HG02970 (cell line): ENCODE measurements around the gene KRTAP5-4.
"Not testable (repeated sequence)": the region's sequence is repeated elsewhere in the genome, so short reads cannot be mapped to it uniquely, and the experiment has no call there.

ENCODE experiments used
- ATAC-seq: cut with Tn5 transposase; IDR thresholded peaks from one replicate; pipeline ENCODE4 v1.9.1; 2021; ENCODE audit warnings: mild to moderate bottlenecking, moderate library complexity, moderate number of reproducible peaks; ENCODE audit not compliant: unreplicated experiment, low FRiP score

The KRTAP5-4 gene

DNA sequence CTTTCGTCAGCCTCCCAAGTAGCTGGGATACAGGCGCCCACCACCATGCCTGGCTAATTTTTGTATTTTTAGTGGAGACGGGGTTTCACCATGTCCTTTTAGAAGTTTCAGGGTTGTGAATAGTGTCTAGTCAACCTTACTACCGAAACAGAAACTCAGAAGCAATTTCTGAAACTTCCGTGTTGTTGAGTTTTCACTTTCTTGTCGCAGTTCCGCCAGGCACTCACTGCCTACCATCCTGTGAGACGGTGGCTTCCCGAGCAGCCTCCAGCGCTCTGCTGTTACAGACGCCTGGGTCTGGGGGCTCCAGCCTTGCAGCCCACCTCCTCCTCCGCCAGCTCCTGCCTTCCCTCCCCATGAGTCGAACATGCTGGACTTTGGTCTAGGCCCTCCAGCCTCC lies 16.0 kb downstream of the KRTAP5-4 start:
- not testable (repeated sequence) for ATAC-seq

DNA sequence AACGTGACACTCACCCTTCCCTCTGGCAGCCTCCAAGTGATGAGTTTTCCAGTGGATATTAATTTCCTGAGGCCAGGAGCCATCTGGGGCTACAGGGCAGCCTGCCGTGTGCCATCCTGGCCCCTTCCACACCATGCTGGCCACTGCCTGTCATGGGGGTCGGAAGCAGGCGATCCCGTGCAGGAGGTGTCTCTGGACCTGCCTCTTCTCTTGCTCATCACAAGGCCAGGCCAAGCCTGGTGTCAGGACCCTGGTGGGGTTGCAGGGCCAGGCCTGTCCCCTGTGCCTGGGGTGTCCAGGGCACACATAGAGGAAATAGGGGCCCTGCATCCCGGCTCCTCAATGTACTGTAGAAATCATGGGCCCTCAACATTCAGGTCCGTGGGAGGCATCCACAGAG lies 17.2 kb downstream of the KRTAP5-4 start:
- no peak for ATAC-seq

DNA sequence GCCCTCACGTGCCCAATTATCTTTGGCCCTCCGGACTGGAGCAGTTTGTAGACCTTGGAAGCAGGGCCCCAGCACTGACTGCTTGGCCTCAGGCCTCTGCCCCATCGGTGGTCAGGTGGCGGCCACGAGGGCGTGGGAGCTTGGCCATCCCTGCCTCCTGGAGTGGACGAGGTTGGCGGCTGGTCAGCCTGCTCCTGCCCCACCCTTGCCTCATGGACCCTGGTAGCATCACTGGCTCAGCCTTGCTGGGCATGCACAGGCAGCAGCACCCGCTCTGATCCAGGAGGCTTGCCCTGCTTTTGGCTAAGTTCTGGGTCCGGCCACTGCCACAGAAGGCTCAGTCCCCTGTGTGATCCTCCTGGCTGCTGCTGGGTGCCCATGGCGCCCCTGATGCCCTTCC lies 17.8 kb downstream of the KRTAP5-4 start:
- ATAC-seq: no peak

DNA sequence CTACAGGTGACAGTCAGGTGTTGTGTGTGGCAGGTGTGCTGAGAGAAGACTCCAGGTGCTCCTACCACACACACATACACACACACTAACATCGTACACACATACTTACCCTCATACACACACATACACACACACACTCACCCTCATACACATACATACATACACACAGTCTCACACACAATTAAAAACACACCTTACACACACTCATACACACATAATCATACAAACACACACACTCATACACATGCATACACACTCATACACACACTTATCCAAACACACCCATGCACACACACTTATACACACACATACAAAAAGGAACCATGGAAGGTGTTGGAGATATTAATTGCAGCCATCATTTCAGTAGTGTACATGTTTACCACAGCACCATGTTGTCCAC lies 18.3 kb downstream of the KRTAP5-4 start:
- ATAC-seq: no peak

DNA sequence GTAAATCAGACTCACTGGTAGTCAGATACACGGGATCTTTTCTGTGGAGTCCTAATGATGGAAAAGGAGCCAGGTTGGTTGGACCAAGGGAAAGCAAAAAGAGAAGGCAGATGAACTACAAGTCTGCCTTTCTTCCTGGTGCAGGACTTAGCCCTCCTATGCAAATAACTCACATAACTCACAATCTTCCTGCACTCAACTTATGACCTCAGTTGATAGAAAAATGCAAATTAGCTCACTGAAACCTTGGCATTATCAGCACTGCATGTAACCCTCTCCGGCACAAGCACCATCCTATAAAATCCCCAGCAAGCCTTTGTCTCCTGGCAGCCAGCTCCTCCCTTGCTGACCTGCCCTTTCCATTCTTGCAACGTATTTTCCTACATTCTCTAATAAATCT lies 20.3 kb downstream of the KRTAP5-4 start:
- ATAC-seq: not testable (repeated sequence)

GRCh38 chr11:1600626-1601025 lies 21.3 kb downstream of the KRTAP5-4 start:
- ATAC-seq: no peak

DNA sequence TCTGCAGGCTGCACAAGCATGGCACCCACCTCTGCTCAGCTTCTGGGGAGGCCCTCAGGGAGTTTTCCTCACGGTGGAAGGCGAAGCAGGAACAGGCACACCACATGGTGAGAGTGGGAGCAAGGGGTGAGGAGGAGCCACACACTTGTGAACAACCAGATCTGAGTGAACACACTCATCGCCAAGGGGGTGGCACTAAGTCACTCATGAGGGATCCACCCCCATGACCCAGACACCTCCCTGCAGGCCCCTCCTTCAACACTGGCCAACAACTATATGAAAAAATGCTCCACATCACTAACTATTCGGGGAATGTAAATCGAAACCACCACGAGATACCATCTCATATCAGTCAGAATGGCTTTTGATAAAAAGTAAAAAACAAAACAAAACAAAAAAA lies 23.1 kb downstream of the KRTAP5-4 start:
- ATAC-seq: no peak

GRCh38 chr11:1598406-1598805 lies 23.5 kb downstream of the KRTAP5-4 start:
- not testable (repeated sequence) for ATAC-seq

DNA sequence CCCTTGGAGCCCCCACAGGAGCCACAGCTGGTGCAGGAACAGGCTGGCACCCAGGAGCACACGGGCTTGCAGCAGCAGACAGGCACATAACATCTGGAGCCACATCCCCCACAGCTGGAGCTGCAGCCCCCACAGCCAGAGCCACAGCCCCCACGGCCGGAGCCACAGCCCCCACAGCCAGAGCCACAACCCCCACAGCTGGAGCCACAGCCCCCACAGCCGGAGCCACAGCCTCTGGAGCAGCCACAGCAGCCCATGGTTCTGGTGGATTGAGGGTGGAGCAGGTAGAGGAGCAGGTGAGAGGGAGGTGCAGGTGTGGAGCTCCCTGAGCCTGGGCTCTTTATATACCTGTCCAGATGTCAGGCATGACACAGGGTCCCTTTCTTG lies 24.0 kb downstream of the KRTAP5-4 start, which contains the start of gene KRTAP5-2:
Gene KRTAP5-2 (minus strand): TSS at position 301 of the 387 bp plus-strand sequence. CDS start 44 bp downstream, at position 257.
- no peak for ATAC-seq

GRCh38 chr11:1597331-1597993 lies 24.5 kb downstream of the KRTAP5-4 start:
- no peak for ATAC-seq

DNA sequence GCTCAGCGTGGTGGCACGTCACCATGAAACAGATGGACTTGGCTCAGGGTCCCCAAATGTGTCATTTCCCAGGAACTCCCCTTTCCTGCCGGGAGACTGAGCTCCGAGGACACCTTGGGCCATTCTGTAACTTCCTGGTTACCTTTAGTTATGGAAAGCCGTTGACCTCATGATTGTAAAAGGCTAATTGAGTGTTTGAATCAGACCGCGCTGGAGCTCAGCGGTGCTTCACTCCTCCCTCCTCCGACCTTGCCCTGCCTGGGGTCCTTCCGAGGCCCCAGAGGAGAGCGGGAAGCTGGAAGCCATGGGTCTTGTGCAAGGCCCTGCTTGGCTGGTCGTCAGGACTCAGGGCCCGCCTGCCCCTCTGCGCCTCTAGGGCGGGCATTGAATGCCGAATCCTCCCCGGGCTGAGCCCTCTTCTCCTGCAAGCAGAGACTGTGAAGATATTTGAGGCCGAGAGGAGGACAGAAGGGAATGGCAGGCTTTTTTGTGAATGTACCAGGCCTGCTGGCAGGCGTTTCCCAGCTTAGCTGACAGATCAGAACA lies 25.3 kb downstream of the KRTAP5-4 start:
- not testable (repeated sequence) for ATAC-seq

GRCh38 chr11:1595994-1596575 lies 25.9 kb downstream of the KRTAP5-4 start:
- not testable (repeated sequence) for ATAC-seq

GRCh38 chr11:1592628-1593027 lies 29.3 kb downstream of the KRTAP5-4 start:
- no peak for ATAC-seq

- ATAC-seq: no peak
Observed at GRCh38 chr11:1589996-1590395, 31.9 kb downstream of the KRTAP5-4 start.

DNA sequence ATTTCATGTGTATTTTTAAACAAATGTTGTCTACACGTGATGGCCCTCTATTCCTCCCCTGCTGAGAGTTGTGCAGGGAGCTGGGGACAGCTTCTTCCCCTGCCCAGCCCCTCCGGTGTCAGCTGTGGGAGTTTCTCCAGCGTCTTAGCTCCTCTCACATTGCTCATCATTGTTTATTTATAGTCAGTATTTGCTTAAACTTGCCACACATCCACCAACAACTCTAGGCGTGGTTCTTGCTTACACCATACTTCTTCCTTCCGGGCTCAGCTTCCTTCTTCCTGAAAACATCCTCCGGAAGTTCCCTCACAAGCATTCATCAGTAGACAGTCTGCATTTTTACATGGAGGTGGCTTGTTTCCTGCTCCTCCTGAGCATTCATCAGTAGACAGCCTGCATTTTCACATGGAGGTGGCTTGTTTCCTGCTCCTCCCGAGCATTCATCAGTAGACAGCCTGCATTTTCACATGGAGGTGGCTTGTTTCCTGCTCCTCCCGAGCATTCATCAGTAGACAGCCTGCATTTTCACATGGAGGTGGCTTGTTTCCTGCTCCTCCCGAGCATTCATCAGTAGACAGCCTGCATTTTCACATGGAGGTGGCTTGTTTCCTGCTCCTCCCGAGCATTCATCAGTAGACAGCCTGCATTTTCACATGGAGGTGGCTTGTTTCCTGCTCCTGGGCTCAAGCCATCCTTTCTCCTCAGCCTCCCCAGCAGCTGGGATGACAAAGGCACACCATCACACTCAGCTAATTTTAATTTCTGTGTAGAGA lies 32.6 kb downstream of the KRTAP5-4 start:
- ATAC-seq: not testable (repeated sequence)

- ATAC-seq: no peak
Observed at GRCh38 chr11:1586699-1587098, 35.2 kb downstream of the KRTAP5-4 start.

- not testable (repeated sequence) for ATAC-seq
Observed at GRCh38 chr11:1584661-1585370, 37.1 kb downstream of the KRTAP5-4 start, which contains the start of gene KRTAP5-1. KRTAP5-1 (minus strand) TSS chr11:1585283; CDS start chr11:1585249, 34 bp downstream.

- ATAC-seq: not testable (repeated sequence)
Observed at GRCh38 chr11:1582909-1583308, 39.0 kb downstream of the KRTAP5-4 start.

DNA sequence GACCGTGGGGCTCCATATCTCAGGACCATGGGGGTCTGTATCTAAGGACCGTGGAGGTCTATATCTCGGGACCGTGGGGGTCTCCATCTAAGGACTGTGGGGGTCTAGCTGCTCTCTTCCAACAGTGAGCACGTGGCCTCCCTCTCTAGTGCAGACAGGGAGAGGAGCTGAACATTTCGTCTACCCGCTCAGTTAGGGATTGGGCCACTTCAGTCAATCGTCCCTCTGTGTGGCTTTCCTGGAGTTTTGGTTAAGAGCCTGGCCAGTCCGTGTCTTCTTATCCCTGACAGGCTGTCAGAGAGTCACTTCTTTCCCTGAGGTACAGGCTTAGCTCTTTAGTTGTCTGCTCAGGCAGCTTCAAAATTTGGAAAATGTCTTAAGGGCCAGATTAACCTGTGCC lies 40.0 kb downstream of the KRTAP5-4 start:
- no peak for ATAC-seq

GRCh38 chr11:1576825-1577224 lies 45.1 kb downstream of the KRTAP5-4 start:
- no peak for ATAC-seq
